ENCODE data around the gene TRIM10.

The TRIM10 gene, protein sequence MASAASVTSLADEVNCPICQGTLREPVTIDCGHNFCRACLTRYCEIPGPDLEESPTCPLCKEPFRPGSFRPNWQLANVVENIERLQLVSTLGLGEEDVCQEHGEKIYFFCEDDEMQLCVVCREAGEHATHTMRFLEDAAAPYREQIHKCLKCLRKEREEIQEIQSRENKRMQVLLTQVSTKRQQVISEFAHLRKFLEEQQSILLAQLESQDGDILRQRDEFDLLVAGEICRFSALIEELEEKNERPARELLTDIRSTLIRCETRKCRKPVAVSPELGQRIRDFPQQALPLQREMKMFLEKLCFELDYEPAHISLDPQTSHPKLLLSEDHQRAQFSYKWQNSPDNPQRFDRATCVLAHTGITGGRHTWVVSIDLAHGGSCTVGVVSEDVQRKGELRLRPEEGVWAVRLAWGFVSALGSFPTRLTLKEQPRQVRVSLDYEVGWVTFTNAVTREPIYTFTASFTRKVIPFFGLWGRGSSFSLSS

DNA sequence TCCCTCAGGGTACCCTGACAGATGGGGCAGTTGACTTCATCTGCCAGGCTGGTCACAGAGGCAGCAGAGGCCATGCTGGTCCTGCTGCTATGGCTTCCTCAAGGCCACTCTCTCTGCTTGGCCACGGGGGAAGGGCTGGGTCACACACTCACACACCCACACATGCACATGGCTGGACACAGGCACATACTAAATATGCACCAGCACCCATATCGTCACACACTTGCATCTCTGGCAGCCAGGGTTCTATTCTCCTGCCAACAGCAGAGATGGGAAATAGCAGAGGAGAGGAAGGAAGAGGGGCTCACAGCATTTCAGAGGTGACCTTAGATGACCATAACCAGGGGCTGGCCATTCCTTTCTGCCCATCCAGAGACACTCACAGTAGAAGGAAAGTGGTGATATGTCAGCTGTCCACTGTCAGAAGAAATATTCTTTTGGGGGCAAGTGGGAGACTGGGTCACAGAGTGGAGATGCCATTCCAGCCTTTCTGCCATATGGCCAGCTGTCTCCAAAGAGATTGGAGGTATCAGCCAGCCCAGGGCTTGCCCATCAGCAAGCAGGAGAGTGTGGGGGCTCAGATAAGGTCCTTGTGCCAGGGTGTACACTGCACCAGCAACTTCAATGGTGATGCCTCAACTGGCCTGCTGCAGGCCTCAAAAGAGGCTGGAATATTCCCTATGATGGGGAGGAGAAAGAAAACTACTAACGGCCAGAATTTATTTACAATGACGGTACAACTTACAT is at the start of gene TRIM10:
TRIM10 (minus strand) TSS at position 427 of the 747 bp plus-strand sequence; CDS start at position 74, 353 bp downstream.
- no peak for DNase-seq (ENCODE audit: low read depth in 2 of 2)

DNA sequence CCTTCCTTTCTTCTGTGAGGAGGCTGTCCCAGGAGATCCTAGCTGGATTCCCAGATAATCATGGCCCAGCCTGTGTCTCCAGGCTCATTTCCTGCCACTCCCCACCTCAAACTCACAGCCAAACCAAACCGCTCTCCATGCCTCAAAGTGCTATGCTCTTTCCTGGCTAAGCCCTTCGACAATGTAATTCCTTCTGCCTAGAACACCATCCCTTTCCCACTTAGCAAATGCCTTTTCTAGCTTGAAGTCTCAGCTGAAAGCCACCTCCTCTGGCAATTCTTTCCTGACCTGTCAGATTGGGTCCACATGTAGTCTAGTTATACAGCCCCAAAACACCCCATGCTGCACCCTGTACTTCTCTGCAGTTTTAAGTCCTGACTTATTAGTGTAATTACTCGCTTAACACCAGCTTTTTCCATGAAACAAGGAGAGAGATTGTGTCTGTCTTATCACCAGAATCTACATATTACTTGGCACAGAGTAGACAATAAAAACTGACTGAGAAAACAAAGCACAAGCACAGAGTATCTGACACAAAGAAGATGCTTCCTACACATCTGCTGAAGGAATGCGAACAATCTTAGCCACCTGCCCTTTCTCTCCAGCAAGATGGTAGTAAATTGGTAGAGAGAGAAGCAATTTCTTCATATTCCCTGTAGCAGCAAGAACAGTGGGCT is 46.7 kb upstream of the TRIM10 start:
- DNase-seq (ENCODE audit: low read depth in 2 of 2), result no peak

DNA sequence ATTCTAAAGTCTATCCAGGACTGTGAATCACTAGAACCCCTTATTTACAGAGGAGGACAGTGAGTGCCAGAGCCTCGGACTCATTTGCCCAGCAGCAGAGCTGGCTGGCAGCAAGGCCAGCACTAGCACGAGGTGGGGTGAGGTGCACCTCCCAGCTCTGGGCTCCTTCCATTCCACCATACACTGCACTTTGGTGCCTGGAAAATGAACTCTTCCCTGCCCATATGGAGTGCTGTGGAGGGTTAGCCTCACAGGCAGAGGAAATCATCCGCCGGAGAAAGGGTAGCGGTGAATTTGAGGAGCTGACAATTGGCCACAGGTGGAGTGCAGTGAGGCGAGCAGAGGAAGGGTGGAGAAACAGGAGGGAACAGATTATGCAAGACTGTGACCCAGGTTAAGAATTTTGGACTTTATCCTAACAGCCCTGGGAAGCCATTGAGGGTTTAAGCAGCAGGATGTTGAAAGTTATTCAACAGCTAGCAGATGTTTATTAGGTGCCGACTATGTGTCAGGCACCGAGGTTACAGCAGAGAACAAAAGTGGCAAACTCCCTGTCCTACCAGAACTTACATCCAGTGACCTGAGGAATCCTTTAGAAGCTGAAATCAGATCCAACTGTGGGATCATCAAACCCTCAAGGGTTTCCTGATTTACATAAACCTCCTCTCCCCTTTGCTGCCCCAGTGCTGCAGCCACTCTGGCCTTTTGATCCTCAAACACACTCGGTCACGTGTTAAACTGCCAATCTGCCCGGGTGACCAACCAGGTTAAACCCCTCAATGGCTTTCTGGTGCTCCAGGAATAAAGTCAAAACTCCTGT is 46.0 kb upstream of the TRIM10 start:
- no peak for DNase-seq (ENCODE audit: low read depth in 2 of 2)

DNA sequence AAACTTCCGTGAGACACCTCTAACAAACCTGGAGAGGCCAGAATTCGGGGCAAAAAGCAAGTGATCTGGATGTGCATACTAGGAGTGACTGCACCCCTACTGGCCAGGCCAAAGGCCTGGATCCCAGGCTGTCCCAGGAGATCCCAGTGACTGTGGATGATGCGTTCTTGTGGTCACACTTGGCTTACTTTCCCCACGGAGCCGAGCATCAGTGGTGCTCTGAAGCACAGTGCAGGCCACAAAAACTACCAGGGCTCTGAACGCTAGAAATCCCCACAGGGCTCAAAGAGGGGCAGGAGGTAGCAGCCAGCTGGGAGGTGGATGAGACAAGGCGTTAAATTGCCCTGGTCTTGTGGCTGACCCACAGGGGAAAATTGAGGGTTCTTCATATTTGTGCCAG is 45.1 kb upstream of the TRIM10 start:
- no peak for DNase-seq (ENCODE audit: low read depth in 2 of 2)

DNA sequence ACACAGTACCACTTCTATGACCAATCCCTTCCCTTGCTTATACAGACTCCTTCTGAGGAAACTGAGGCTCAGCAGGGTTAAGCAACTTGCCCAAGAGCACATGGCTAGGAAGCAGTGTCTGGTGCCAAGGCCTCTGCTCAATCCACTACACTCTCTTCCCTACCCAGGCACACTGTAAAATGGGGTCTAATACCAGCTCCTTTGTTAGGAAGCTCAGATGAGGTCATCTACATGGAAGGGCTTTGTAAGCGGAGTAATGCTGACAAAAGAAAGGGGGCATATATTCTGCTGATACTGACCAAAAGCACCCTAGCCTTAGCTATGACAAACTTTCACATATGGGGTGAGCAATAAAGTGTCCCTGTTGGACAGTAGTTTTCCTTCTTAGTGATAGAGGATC is 43.1 kb upstream of the TRIM10 start:
- no peak for DNase-seq (ENCODE audit: low read depth in 2 of 2)

DNA sequence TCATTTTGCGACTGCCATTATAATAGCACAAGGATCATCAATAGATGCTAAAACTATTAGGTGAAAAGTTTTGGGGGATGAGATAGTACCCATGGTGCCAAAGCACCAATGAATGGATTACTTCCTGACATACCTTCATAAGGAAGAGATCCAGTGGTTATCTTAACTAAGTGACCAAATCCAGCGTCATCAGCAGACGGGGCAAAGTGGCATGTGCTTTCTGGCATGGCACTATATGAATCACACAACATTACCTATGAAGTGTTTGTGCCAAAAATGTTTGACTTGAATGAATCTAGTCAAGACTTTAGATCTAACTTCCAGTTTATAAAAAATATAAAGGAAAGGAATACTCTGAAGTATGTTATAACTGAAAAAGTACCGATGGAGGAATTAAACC is 41.4 kb upstream of the TRIM10 start:
- DNase-seq (ENCODE audit: low read depth in 2 of 2), result no peak

DNA sequence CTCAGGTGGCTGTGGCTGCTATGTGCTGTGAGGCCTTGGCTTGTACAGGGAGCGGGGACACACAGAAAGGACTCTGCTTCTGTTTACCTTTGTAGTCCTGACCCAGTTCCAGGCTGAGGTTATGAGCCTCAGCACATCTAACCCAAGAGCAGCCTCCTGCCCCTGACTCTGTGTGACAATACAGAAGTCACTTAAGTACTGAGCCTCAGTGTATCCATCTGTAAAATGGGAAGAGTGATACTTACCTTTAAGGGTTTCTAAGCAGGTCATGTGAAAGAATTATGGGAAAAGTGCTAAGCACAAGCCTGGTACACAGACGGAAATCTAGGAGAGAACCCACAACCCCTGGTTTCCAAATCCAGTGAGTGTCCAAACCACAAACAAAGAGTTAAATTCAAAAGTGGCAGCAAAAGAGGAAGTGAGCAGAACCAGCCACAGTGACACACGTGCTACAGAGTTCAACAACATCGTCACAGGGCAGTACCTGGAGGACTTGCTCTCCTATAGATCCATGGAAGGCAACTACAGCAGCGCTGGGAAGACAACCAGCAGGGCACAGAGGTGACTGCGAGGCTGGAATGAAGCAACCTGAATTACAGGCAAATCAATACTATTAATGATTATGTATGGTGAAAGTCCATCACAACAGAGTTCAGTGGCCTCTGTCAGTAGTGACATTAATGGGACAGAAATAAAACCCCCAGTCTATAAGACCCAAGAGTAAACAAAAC is 39.7 kb upstream of the TRIM10 start:
- DNase-seq (ENCODE audit: low read depth in 2 of 2), result no peak

DNA sequence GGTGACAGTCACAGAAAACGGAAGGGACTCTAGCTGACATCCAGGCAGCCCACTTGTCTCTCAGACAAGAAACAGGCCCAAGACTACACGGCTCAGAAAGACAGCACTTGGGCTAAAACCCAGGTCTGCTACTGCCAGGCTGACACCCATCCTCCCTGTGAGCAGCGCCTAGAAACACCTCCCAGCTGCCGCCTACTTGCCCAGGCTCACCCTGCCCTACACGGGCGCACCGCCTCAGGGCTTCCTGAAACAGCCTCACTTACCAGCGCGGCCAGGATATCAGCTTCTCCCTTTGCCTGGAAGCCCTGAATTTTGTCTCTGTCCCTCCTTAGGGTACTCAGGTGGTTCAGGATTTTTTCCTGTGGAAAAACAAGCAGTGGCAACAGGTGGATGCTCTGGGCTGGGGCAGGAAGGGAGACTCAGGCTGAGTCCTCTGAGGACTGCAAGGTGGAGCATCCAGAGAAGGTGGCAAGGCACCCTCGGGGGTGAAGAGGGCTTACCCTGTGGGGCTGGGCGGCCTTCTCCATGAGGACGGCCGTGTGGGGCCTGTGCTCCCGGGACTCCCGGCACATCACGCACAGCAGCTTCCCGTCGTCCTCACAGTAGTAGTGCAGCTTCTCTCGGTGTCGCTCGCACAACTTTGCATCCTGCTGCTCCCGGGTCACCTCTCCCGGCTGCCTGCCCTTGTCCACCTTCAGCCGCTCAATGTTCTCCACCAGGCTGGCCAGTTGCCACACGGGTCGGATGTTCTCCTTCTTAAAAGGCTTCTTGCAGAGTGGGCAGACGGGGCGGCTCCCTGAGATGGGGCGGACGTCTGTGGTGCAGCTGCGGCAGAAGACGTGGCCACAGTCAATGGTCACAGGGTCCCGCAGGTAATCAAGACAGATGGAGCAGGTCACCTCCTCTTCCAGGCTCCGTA is 37.4 kb upstream of the TRIM10 start:
- no peak for DNase-seq (ENCODE audit: low read depth in 2 of 2)

DNA sequence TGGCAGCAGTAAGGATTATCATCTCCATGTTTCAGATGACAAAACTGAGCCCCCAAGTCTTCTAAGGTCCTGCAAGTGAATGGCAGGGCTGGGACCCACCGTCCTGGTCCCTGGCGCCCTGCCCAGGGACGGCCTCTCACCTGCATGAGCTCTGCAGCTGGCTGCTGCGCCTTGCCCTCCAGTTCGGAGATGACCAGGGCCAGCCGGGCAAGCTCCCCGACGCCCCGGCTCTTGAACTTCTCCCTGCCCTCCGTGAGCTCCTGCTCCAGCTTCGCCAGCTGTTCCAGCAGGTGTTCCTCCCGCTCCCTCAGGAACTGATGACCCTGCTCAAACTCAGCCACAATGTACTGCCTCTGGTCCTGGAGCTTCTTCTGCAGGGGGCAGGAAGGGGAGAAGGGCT is 35.4 kb upstream of the TRIM10 start:
- no peak for DNase-seq (ENCODE audit: low read depth in 2 of 2)

DNA sequence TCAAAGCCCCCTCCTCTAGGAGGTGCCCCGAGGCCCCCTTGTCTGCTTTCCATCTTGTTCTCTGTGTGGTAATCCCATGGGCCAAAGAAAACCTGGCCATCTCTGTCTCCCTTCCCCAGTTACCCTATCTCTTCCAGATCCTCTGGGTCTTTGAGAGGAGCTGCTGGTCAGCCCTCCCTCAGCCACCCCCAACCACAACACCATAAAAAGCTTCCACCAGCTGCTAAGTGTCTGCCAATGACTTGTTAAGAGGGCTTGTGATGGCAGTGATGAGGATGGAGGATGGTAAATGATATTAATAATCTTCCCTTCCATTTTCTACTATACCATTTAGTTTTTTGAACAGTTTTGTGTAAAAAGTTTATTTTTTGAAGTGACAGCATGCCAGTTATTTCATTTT is 34.9 kb upstream of the TRIM10 start:
- DNase-seq (ENCODE audit: low read depth in 2 of 2), result no peak

DNA sequence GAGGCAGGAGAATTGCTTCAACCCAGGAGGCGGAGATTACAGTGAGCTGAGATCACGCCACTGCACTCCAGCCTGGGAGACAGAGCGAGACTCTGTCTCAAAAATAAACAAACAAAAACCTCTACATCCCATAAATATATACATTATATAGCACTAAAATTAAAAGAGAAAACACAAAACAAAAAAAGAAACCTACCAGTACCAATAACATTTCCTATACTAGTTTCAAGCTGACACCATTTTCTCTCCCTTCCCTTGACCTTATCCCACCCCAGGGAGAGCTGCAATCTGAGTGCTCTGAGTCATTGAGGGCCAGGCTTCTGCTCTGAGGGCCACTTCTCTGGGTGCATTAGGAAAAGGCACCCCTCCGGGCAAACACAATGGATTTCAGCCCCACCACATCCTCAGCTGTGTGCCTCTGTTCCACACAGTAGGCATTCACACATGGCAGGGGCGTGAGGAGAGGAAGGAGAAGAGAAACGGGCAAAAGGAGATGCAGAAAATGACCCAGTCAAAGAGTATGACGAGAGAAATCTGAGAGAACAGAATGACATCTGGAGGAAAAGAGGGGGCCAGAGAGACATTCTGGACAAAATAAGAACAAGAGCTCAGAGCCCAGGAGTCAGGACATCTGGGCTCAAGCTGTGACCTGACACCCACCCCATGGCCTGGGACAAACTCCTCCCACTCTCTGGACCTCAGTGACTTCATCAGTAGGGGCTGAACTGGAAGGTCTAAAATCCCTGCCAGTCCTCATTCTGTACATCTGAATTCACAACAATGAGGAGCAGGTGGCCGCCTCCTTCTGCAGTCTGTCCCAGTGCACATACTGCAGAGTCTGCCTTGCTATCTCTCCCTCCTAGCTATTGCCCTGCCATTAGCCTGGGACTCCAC is 34.0 kb upstream of the TRIM10 start:
- no peak for DNase-seq (ENCODE audit: low read depth in 2 of 2)

DNA sequence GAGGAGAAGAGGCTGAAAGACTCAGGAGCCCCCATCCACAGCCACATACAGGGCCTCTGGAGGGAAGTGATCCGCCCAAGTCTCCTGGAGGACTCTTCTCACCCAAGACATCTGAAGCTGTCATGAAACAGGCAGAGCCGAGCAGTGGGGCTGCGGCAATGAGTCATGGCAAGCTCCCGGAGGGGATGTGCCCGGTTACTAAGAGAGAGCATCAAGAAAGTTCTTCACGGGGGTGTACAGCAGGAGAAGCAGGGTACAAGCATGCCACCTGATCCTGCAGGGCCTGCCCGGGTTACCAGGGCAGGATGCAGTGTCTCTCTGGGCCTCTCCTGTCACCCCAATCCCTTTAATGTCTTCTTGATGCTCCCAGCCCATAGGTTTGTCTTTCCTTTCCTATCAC is 31.1 kb upstream of the TRIM10 start:
- no peak for DNase-seq (ENCODE audit: low read depth in 2 of 2)

DNA sequence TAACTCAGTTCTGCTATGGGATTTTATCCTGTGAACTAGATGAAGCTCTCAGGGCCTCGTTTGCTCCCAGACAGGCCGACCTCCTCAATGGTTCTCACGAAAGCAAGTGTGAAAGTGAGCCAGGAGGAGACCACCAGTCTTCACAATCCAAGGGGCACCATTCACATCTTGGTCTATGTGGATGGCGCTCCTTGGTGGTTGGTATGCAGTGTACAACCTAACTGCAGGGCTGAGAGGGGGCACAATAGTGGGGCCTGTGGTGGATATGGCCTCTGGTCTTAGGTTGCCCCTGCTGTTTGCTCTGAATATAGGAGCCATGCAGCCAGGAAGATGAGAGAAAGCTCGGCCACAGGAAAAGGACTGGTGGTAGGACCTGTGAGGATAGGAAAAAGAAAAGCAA is 27.5 kb upstream of the TRIM10 start:
- DNase-seq (ENCODE audit: low read depth in 2 of 2), result no peak

DNA sequence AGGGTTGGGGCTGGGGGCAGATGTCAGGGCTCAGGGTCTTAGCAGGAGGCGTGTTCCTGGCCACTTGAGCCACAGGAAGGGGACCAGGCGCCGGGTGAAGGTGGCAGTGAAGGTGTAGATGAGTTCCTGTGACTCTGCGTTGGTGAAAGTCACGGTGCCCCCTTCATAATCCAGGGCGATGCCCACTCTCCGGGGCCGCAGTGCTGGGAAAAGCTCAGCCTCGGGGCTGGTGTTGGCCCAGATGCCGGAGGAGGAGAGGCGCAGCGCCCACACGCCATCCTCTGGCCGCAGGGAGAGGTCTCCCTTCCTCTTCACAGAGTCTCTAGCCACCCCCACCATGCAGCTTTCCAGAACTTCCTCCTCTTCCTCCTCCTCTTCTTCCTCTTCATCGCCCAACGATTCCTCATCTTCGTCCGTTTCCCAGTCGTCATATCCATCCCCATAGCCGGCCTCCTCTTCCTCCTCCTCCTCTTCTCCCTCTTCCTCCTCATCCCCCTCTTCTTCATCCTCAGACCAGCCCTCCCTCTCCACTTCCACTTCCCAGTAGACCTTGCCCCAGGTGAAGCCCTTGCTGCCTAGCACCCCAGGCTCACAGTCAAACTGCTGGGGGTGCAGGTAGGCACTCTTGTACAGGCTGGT is 25.0 kb upstream of the TRIM10 start:
- no peak for DNase-seq (ENCODE audit: low read depth in 2 of 2)

DNA sequence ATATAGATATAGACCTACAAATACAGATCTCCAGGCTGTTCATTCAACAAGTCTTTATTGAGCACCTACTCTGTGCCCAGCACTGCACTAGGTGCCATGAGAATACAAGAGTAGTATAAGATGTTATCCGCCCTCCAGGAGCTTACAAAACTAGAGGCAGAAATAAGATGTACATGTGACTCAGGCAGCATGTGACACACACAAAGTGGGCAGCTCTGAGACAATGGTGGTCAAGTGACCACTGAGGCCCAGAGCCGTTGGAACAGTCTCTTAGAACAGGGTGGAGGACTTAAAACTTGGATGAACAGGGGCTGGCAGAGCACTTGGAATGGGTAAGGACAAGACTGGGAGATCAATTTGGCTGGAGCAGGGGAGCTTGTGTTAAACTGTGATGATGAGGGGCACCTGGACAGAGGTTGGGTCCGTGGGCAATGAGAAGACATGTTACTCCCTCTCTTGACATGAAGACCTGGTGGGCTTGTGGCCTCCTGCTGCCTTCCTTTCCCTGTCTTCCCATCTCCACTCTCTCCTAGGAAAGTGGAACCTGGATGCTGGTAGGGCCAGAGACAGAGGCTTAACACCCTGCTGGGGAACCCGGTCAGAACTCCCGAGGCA is 23.5 kb upstream of the TRIM10 start:
- no peak for DNase-seq (ENCODE audit: low read depth in 2 of 2)

DNA sequence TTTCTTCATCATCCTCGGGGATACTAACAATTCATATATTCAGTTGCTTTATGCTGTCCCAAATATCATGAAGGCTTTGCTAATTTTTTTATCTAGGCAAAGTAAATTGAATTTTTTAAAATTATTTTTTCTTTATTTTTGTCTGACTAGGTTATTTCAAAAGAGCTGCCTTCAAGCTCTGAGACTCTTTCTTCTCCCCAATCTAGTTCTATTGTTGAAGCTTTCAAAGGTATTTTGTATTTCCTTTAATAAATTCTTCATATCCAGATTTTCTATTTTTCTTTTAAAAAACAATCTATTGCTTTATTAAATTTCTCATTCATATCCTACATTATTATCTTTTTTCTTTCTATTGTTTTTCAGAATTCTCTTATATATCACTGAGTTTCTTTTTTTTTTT is 19.1 kb upstream of the TRIM10 start:
- no peak for DNase-seq (ENCODE audit: low read depth in 2 of 2)

DNA sequence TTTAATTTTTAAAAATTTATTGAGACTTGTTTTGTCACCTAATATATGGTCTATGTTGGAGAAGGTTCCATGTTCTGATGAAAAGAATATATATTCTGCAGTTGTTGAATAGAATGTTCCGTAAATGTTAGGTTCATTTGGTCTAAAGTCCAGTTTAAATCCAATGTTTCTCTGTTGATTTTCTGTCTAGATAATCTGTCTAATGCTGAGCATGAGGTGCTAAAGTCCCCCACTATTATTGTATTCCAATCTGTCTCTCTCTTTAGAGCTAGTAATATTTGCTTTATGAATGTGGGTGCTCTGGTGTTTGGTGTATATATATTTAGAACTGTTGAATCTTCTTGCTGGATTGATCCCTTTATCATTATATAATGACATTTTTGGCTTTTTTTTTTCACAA is 17.8 kb upstream of the TRIM10 start:
- no peak for DNase-seq (ENCODE audit: low read depth in 2 of 2)

DNA sequence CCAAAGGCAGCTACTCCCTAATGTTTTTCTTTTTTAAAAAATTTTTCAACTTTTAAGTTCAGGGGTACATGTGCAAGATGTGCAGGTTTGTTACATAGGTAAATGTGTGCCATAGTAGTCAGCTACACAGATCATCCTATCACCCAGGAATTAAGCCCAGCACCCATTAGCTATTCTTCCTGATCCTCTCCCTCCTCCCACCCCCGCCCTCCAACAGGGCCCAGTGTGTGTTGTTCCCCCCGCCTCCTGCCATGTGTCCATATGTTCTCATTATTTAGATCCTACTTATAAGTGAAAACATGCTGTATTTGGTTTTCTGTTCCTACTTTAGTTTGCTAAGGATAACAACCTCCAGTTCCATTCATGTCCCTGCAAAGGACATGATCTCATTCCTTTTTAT is 14.8 kb upstream of the TRIM10 start:
- DNase-seq (ENCODE audit: low read depth in 2 of 2), result no peak
